DND-41 (cell line): Measurements from ENCODE around the gene STK11IP.

ENCODE experiments used
- ATAC-seq: fragments of 200-7000 bp; cut with Tn5 transposase; 3 replicates; pipeline ENCODE4 v1.9.1; 2021; ENCODE audit warnings: low read depth; ENCODE audit not compliant: insufficient read depth
- DNase-seq: peaks from one replicate; pipeline ENCODE4 v3.0.0-alpha.2; 2020
- H2AFZ ChIP-seq: 2 replicates; pipeline ENCODE4 v1.6.0; 2012; ENCODE audit warnings: low read depth, low read length
- H3K27ac ChIP-seq: 2 replicates; pipeline ENCODE4 v1.5.1; 2012; ENCODE audit warnings: low read length, inconsistent platforms
- H3K27me3 ChIP-seq: fragments of 200-600 bp; sonication (generic); 2 replicates; pipeline ENCODE4 v1.6.0; 2012; ENCODE audit warnings: low read length, mild to moderate bottlenecking, inconsistent platforms; ENCODE audit not compliant: insufficient read depth, poor library complexity
- H3K36me3 ChIP-seq: 2 replicates; pipeline ENCODE4 v1.5.1; 2012; ENCODE audit warnings: low read length, inconsistent platforms; ENCODE audit not compliant: insufficient read depth
- H3K4me1 ChIP-seq: 2 replicates; pipeline ENCODE4 v1.5.1; 2012; ENCODE audit warnings: mild to moderate bottlenecking, low read length; ENCODE audit not compliant: insufficient read depth
- H3K4me2 ChIP-seq: 2 replicates; pipeline ENCODE4 v1.6.0; 2012; ENCODE audit warnings: mild to moderate bottlenecking, moderate library complexity, low read length, inconsistent platforms; ENCODE audit not compliant: insufficient read depth
- H3K4me3 ChIP-seq, 2 experiments: fragments of 200-600 bp in 1 of 2; shearing (Covaris generic) in 1 of 2; 2 replicates each; pipeline ENCODE4 v1.5.1; 2012 to 2016; ENCODE audit warnings: inconsistent platforms in 2 of 2, low read length in 2 of 2, mild to moderate bottlenecking in 2 of 2, low read depth in 1 of 2, moderate library complexity in 1 of 2
- H3K79me2 ChIP-seq: 2 replicates; pipeline ENCODE4 v1.6.0; 2012; ENCODE audit warnings: low read length, inconsistent platforms; ENCODE audit not compliant: insufficient read depth
- H3K9ac ChIP-seq: 2 replicates; pipeline ENCODE4 v1.6.0; 2012; ENCODE audit warnings: low read depth, mild to moderate bottlenecking, inconsistent platforms, low read length, moderate library complexity
- H3K9me3 ChIP-seq: 2 replicates; pipeline ENCODE4 v1.5.1; 2012; ENCODE audit warnings: low read length, moderate library complexity, mild to moderate bottlenecking, inconsistent platforms; ENCODE audit not compliant: insufficient read depth, severe bottlenecking
- H4K20me1 ChIP-seq: 2 replicates; pipeline ENCODE4 v1.6.0; 2012; ENCODE audit warnings: low read length; ENCODE audit not compliant: insufficient read depth
- CTCF ChIP-seq: IDR thresholded peaks from 2 replicates; pipeline ENCODE4 v1.5.1; 2012; ENCODE audit warnings: borderline replicate concordance, low read length, moderate library complexity, mild to moderate bottlenecking; ENCODE audit not compliant: poor library complexity, severe bottlenecking; ENCODE audit errors: extremely low read depth
- EZH2 ChIP-seq: IDR thresholded peaks from 3 replicates; pipeline ENCODE4 v1.6.1; 2012; ENCODE audit warnings: borderline replicate concordance, low read depth, mild to moderate bottlenecking, moderate library complexity, low read length, inconsistent platforms; ENCODE audit not compliant: severe bottlenecking

STK11IP gene

GRCh38 chr2:219636144-219636915 is 38.7 kb downstream of the STK11IP start:
- DNase-seq (no peak), ATAC-seq (no peak)
- Histone ChIP-seq H3K79me2 (no peaks in the 10 kb centered on the region), H3K27me3 (no peaks in the 10 kb centered on the region), H3K4me3 (no peak overlapping the region), H3K4me2 (no peak overlapping the region), H3K9ac (no peak overlapping the region), H3K27ac (no peak overlapping the region), H2AFZ (no peak overlapping the region), H3K4me1 (no peaks in the 10 kb centered on the region), H4K20me1 (no peaks in the 10 kb centered on the region), H3K36me3 (no peaks in the 10 kb centered on the region), H3K9me3 (no peaks in the 10 kb centered on the region)
- TF ChIP-seq CTCF (no peak), EZH2 (no peak)

GRCh38 chr2:219636941-219637841 is 39.5 kb downstream of the STK11IP start:
- no peaks in the 10 kb centered on the region for H3K79me2 ChIP-seq
- no peak overlapping the region for H3K4me3 ChIP-seq
- no peak overlapping the region for H3K9ac ChIP-seq
- no peaks in the 10 kb centered on the region for H3K27me3 ChIP-seq
- ATAC-seq (no peak), DNase-seq (no peak)
- no peaks in the 10 kb centered on the region for H3K9me3 ChIP-seq
- no peak overlapping the region for H2AFZ ChIP-seq
- TF ChIP-seq EZH2 (no peak), CTCF (no peak)
- H3K27ac ChIP-seq: no peak overlapping the region
- H3K4me2 ChIP-seq: no peak overlapping the region
- H4K20me1 ChIP-seq: 0 out of 2 replicates have a peak, but pooled peaks cover 2% of the 10 kb centered on the region
- no peaks in the 10 kb centered on the region for H3K4me1 ChIP-seq
- no peaks in the 10 kb centered on the region for H3K36me3 ChIP-seq

GRCh38 chr2:219637842-219638185 is 40.2 kb downstream of the STK11IP start:
- no peaks in the 10 kb centered on the region for H3K36me3 ChIP-seq
- H3K9ac ChIP-seq: no peak overlapping the region
- H3K9me3 ChIP-seq: no peaks in the 10 kb centered on the region
- no peak overlapping the region for H3K27ac ChIP-seq
- peaks cover 2% of the 10 kb centered on the region; the same call in 1 of the 2 replicates for H3K4me1 ChIP-seq
- ATAC-seq (no peak), DNase-seq (no peak)
- TF ChIP-seq CTCF (no peak), EZH2 (no peak)
- 0 out of 2 replicates have a peak, but pooled peaks cover 3% of the 10 kb centered on the region for H4K20me1 ChIP-seq
- H3K4me2 ChIP-seq: no peak overlapping the region
- H2AFZ ChIP-seq: no peak overlapping the region
- no peak overlapping the region for H3K4me3 ChIP-seq
- H3K27me3 ChIP-seq: no peaks in the 10 kb centered on the region
- no peaks in the 10 kb centered on the region for H3K79me2 ChIP-seq
